Spinal cord (tissue), 10 donors: ENCODE measurements around the gene GNAQ. TPM values are rescaled to one million over a fixed set of nuclear protein-coding genes. Genes with fewer than 3 reads are reported as not detected.

Experiments used
- DNase-seq, 6 donors: peaks; one replicate each; pipeline versions ENCODE4 v3.0.0 to v3.0.0-alpha.2; 2013 to 2015; ENCODE audit warnings: low spot score in 6 of 6, low read depth in 4 of 6
- H3K27ac ChIP-seq: one replicate; pipeline ENCODE4 v1.5.1; 2013; ENCODE audit warnings: low read depth, low read length, control low read depth
- H3K27me3 ChIP-seq: one replicate; pipeline ENCODE4 v1.6.1; 2013; ENCODE audit warnings: low read length; ENCODE audit not compliant: control insufficient read depth, insufficient read depth
- H3K36me3 ChIP-seq: one replicate; pipeline ENCODE4 v1.6.1; 2013; ENCODE audit warnings: low read length; ENCODE audit not compliant: control insufficient read depth, insufficient read depth
- H3K4me1 ChIP-seq: one replicate; pipeline ENCODE4 v1.6.1; 2013; ENCODE audit warnings: low read length; ENCODE audit not compliant: control insufficient read depth, insufficient read depth
- H3K4me3 ChIP-seq: one replicate; pipeline ENCODE4 v1.5.1; 2013; ENCODE audit warnings: low read depth, low read length, control low read depth
- H3K9me3 ChIP-seq: one replicate; pipeline ENCODE4 v1.6.1; 2013; ENCODE audit warnings: low read length; ENCODE audit not compliant: control insufficient read depth, insufficient read depth
- WGBS: methylation state at CpG from one replicate; pipeline ENCODE4 v1.1.5; 2013; ENCODE audit warnings: missing lambda C conversion rate; ENCODE audit not compliant: insufficient coverage; 5-methylcytosine and 5-hydroxymethylcytosine counted together
- polyA plus RNA-seq, 2 donors: library from polyadenylated mRNA; unstranded; fragments of 120-200 nt; gene quantifications; one replicate each; pipeline ENCODE4 v1.2.1, GENCODE V29; 2013; ENCODE audit not compliant: insufficient read length in 2 of 2
- total RNA-seq, 2 donors: library from RNA; depleted of rRNA in 1 of 2; stranded (reverse); fragments of 120-200 nt in 1 of 2; fragments of >200 nt in 1 of 2; gene quantifications; one replicate each; pipeline versions ENCODE4 v1.2.3 to v1.2.4, GENCODE V29; 2013 to 2014
- donor health status: healthy.

The GNAQ gene
- total and polyA plus RNA-seq, 4 donors = 53.2 to 134 (median 102) TPM

DNA sequence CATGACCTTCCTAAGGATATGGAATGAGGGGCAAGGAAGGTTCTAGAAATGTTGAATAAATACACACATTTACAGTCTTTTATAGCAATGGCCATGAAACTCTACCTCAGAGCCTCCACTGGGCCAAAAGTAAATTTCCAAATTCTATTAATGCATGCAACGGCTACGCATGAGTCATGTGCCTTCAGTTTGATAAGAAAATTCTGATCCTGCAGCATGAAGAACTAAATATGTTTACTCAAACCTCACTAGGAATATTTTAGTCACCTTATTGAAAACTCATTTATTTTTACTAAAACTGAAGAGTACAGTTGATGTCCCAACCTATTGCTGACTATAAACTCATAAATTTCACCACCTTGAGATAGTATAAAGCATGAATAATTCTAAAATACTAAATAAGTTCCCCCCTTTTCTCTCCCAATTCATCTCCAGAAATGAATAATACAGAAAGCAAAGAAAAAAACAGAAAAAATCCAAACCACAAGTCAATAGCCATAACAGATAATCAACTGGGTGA is 92.4 kb downstream of the GNAQ start:
- DNase-seq = no peak
- WGBS = no CpG with 5 or more reads among the region's 2 CpGs
- Histone ChIP-seq H3K9me3 (no peaks in the 10 kb centered on the region), H3K4me3 (no peak overlapping the region), H3K27me3 (no peaks in the 10 kb centered on the region), H3K36me3 (no peaks in the 10 kb centered on the region), H3K4me1 (no peaks in the 10 kb centered on the region), H3K27ac (no peak overlapping the region)

GRCh38 chr9:77938163-77938562 is 93.4 kb downstream of the GNAQ start:
- Histone ChIP-seq H3K4me3 (no peak overlapping the region), H3K27me3 (no peaks in the 10 kb centered on the region), H3K9me3 (no peaks in the 10 kb centered on the region), H3K36me3 (no peaks in the 10 kb centered on the region), H3K4me1 (no peaks in the 10 kb centered on the region), H3K27ac (no peak overlapping the region)
- 100% methylated on average over 1 of the region's 2 CpGs for WGBS
- DNase-seq = no peak

DNA sequence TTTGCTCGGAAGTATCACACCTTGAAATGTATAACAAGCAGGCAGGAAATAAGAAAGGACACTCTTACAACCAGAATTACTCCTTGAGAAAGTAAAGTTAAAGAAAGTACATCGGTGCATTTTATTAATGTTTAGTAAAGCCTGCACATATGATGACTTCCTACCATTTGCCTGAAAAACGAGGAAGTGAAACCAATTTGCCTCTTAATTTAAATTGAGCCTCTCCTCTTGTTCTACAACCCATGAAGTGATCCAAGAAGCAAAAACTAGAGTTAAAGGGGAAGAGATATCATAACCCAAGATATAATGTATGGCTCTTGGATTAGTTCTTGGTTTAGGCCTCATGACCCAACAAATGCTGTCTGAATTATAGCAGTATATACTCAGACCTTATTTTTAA is 95.6 kb downstream of the GNAQ start:
- Histone ChIP-seq H3K36me3 (no peaks in the 10 kb centered on the region), H3K9me3 (no peaks in the 10 kb centered on the region), H3K4me3 (no peak overlapping the region), H3K27ac (no peak overlapping the region), H3K4me1 (no peaks in the 10 kb centered on the region), H3K27me3 (no peaks in the 10 kb centered on the region)
- no CpG with 5 or more reads among the region's 3 CpGs for WGBS
- no peak for DNase-seq

DNA sequence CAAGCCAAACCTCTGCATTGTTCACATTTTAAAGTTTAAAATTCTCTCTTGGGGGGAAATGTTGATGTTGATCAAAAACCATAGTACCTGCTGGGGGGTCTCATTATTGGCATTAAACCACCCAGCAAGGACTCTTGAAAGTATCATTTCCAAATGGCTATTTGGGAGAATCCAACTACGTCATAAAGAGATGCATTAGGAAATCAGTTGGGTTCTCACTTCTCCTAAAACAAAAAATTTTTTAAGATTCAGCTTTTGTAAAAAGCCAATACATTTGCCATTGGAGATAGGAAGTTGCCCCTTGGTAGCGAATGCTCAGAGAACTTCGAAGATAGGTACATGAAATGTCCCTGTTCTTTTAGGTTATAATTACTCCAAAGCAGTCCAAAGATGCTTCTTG is 96.4 kb downstream of the GNAQ start:
- H3K27ac ChIP-seq = no peak overlapping the region
- H3K9me3 ChIP-seq = no peaks in the 10 kb centered on the region
- no peak overlapping the region for H3K4me3 ChIP-seq
- no peaks in the 10 kb centered on the region for H3K27me3 ChIP-seq
- H3K4me1 ChIP-seq = no peaks in the 10 kb centered on the region
- no peak for DNase-seq
- no peaks in the 10 kb centered on the region for H3K36me3 ChIP-seq
- no CpG with 5 or more reads among the region's 3 CpGs for WGBS

- H3K27ac ChIP-seq = no peak overlapping the region
- no peak for DNase-seq
- WGBS = no CpG with 5 or more reads among the region's 8 CpGs
- no peaks in the 10 kb centered on the region for H3K36me3 ChIP-seq
- H3K4me1 ChIP-seq = no peaks in the 10 kb centered on the region
- no peaks in the 10 kb centered on the region for H3K9me3 ChIP-seq
- H3K4me3 ChIP-seq = no peak overlapping the region
- H3K27me3 ChIP-seq = no peaks in the 10 kb centered on the region
These were observed 97.6 kb downstream of the GNAQ start for GRCh38 chr9:77933976-77934375.

DNA sequence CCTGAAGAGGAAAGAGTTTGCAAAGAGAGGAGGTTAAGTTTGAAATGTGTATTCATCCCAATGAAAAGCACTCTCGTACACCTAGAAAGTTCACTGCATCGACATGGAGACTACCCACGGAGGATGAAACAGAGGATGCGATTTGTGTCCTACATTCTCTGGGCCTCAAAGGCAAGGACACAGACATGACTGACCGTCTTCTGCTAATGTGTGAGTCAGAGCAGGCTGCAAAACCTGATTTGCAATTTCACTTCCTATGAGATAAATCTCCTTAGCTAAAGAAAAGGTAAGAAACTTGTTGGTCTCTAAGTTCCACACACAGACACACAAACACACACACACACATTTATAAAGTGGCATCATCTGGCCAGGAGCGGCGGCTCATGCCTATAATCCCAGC is 98.6 kb downstream of the GNAQ start:
- Histone ChIP-seq H3K4me1 (no peaks in the 10 kb centered on the region), H3K27ac (no peak overlapping the region), H3K36me3 (no peaks in the 10 kb centered on the region), H3K27me3 (no peaks in the 10 kb centered on the region), H3K4me3 (no peak overlapping the region), H3K9me3 (no peaks in the 10 kb centered on the region)
- 74% methylated on average over 3 of the region's 7 CpGs for WGBS
- no peak for DNase-seq

- H3K27ac ChIP-seq = no peak overlapping the region
- H3K4me3 ChIP-seq = no peak overlapping the region
- no peaks in the 10 kb centered on the region for H3K9me3 ChIP-seq
- no peaks in the 10 kb centered on the region for H3K4me1 ChIP-seq
- no peaks in the 10 kb centered on the region for H3K27me3 ChIP-seq
- DNase-seq = no peak
- no peaks in the 10 kb centered on the region for H3K36me3 ChIP-seq
These were observed 101.7 kb downstream of the GNAQ start for GRCh38 chr9:77929942-77930341.

- no peaks in the 10 kb centered on the region for H3K36me3 ChIP-seq
- H3K4me1 ChIP-seq = no peaks in the 10 kb centered on the region
- DNase-seq = no peak
- WGBS = no CpG with 5 or more reads among the region's 2 CpGs
- H3K4me3 ChIP-seq = no peak overlapping the region
- no peaks in the 10 kb centered on the region for H3K27me3 ChIP-seq
- H3K27ac ChIP-seq = no peak overlapping the region
- H3K9me3 ChIP-seq = no peaks in the 10 kb centered on the region
These were observed 104.3 kb downstream of the GNAQ start for GRCh38 chr9:77927265-77927664.

DNA sequence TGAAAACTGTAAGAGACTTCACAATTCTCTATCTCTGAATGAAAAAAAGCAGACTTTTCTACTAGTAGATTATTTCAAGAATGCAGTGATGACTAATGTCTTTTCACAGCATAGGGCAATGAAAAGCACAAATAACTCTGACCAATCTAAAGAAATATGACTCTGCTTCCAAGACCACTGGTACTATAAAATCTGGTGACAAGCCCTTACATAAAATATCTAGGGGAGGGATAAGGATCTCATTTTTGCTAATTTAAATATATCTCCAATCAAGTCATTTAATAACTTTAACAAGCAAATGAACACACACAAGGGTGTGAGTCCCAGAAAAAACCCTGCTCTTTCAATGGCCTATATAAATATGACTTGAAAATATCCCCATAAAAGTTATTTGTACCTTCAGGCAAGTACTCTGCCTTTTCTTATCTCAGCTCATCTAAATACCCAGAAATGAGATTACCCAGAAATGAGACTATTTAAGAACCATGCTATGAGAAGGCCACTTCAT is 105.2 kb downstream of the GNAQ start:
- Histone ChIP-seq H3K36me3 (no peaks in the 10 kb centered on the region), H3K27me3 (no peaks in the 10 kb centered on the region), H3K4me1 (no peaks in the 10 kb centered on the region), H3K4me3 (no peak overlapping the region), H3K9me3 (no peaks in the 10 kb centered on the region), H3K27ac (no peak overlapping the region)
- no peak for DNase-seq

DNA sequence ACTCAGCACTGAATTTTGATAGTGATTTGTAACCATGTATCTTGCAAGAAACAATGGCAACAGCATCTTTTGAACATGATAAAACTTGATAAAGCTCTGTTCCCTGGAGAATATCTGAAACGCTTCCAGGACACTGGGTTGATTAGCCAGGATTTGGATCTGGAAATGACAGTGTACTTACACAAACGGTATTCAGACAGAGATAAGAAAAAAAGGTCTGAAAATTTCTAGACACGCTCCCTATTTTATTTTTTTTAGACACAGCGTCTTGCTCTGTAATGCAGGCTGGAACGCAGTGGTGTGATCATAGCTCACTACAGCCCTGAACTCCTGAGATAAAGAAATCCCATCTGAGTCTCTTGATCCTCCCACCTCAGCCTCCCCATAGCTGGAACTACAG is 109.0 kb downstream of the GNAQ start:
- Histone ChIP-seq H3K4me1 (no peaks in the 10 kb centered on the region), H3K27me3 (no peaks in the 10 kb centered on the region), H3K9me3 (no peaks in the 10 kb centered on the region), H3K36me3 (peaks cover 3% of the 10 kb centered on the region), H3K27ac (no peak overlapping the region), H3K4me3 (no peak overlapping the region)
- WGBS = 90% methylated on average over 5 of the region's 5 CpGs
- no peak for DNase-seq
